Common myeloid progenitor, CD34-positive (primary cell): ENCODE results near the gene CD34.

Experiments
- CTCF ChIA-PET: fragments of 350-600 bp; sonication (Branson Sonifier 250); formaldehyde crosslinking; loops from one replicate; lab custom pipeline; 2021; ENCODE audit warnings: antibody characterized with exemption; lab: Charles Lee
- POLR2A ChIA-PET: fragments of 350-600 bp; sonication (Branson Sonifier 250); formaldehyde crosslinking; loops from one replicate; lab custom pipeline; 2021; ENCODE audit warnings: antibody characterized with exemption; lab: Charles Lee
- DNase-seq, 3 donors: peaks; one replicate each; pipeline versions ENCODE4 v3.0.0 to v3.0.0-alpha.2; 2013
- H3K27ac ChIP-seq, 2 experiments: 1 replicate in 1 of 2; 2 replicates in 1 of 2; pipeline ENCODE4 v1.7.0; 2013; ENCODE audit warnings: inconsistent platforms in 2 of 2, low read length in 2 of 2, mild to moderate bottlenecking in 2 of 2, low read depth in 1 of 2, moderate library complexity in 1 of 2; ENCODE audit not compliant: severe bottlenecking in 2 of 2, insufficient read depth in 1 of 2, poor library complexity in 1 of 2
- H3K27me3 ChIP-seq, 5 experiments: replicated peaks in 2 of 5; 1 replicate in 3 of 5; 2 replicates in 2 of 5; pipeline versions ENCODE4 v1.6.1 to v1.7.0; 2013; ENCODE audit warnings: low read length in 4 of 5, mild to moderate bottlenecking in 2 of 5, moderate library complexity in 2 of 5, inconsistent platforms in 1 of 5; ENCODE audit not compliant: insufficient read depth in 5 of 5, control insufficient read depth in 4 of 5
- H3K36me3 ChIP-seq, 4 experiments: 1 replicate in 2 of 4; 2 replicates in 2 of 4; pipeline versions ENCODE4 v1.6.1 to v1.7.0; 2013; ENCODE audit warnings: low read length in 3 of 4, control low read depth in 1 of 4, mild to moderate bottlenecking in 1 of 4; ENCODE audit not compliant: control insufficient read depth in 4 of 4, insufficient read depth in 4 of 4
- H3K4me1 ChIP-seq, 4 experiments: 1 replicate in 3 of 4; 2 replicates in 1 of 4; pipeline versions ENCODE4 v1.6.1 to v1.7.1; 2013; ENCODE audit warnings: low read length in 3 of 4, mild to moderate bottlenecking in 3 of 4, control low read depth in 1 of 4, inconsistent platforms in 1 of 4, moderate library complexity in 1 of 4; ENCODE audit not compliant: control insufficient read depth in 4 of 4, insufficient read depth in 4 of 4; ENCODE audit errors: control extremely low read depth in 1 of 4
- H3K4me3 ChIP-seq, 7 experiments: 1 replicate in 4 of 7; 2 replicates in 3 of 7; pipeline versions ENCODE4 v1.5.1 to v1.7.0; 2013; ENCODE audit warnings: mild to moderate bottlenecking in 7 of 7, low read length in 6 of 7, moderate library complexity in 6 of 7, inconsistent platforms in 2 of 7, low read depth in 2 of 7, control low read depth in 1 of 7; ENCODE audit not compliant: insufficient read depth in 4 of 7, control insufficient read depth in 1 of 7; ENCODE audit errors: extremely low read depth in 1 of 7
- H3K9me3 ChIP-seq, 5 experiments: 1 replicate in 4 of 5; 2 replicates in 1 of 5; pipeline versions ENCODE4 v1.6.1 to v1.7.1; 2013; ENCODE audit warnings: low read length in 4 of 5, mild to moderate bottlenecking in 2 of 5, inconsistent platforms in 1 of 5, low read depth in 1 of 5, moderate library complexity in 1 of 5; ENCODE audit not compliant: control insufficient read depth in 4 of 5, insufficient read depth in 2 of 5; ENCODE audit errors: control extremely low read depth in 1 of 5
- WGBS: methylation state at CpG from one replicate; pipeline ENCODE4 v1.1.5; 2013; ENCODE audit not compliant: insufficient coverage; 5-methylcytosine and 5-hydroxymethylcytosine counted together

CD34 gene

DNA sequence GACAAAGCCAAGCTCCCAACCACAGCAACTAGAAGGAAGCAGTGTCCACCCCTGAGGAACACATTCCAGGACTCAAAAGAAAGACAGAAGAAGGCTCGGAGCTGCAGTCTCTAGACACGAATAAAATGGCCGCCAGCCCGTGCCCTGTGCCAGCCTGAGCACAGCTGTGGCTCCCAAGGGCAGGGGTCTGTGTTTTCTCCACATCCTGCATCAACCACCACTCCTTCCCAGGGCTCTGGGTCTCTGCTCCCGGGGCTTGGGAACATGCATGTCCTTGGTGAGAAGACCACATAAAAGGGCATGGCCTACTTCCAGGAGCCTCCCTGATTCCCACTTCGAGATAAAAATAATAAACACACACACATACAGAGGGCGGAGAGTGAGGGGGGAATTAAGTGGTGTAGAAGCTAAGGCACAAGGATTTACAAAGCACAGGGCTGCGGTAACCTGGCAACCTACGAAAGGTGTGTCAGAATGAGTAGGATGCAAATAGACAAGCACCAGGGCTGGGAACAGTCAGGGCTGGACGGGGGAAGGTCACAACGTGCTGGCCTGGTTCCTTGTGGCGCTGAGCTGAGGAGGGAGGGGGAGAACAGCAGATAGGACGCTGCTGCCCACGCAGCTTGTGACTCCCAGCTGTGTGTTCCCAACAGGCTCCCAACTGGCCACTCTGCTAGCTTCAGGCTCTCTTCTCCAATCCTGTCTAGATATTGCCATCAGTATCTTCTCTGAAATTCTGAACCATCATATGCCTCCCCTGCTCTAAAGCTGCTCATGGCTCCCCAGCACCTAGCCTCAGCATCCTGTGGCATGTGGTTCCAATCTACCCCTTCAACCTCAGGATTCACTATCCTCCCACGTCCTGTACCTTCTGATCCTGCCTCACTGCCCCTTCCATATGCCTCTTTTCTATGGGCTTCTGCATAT lies 72.5 kb downstream of the CD34 start:
- H3K36me3 ChIP-seq = peaks cover 2 to 65% (median 5%) of the 10 kb centered on the region in 4 experiments
- CTCF ChIA-PET = interaction anchor here (0.7 to 35.8 kb wide), 3 partner anchors 11 to 25 kb away, joined by 3 to 1057 read pairs (median 82); no protein-coding TSS in a partner anchor
- no peaks in the 10 kb centered on the region for H3K27me3 ChIP-seq
- 98% methylated on average over 11 of the region's 15 CpGs for WGBS
- no peaks in the 10 kb centered on the region for H3K9me3 ChIP-seq
- peaks cover 2 to 50% (median 31%) of the 10 kb centered on the region in 4 experiments for H3K4me1 ChIP-seq
- H3K4me3 ChIP-seq = no peak overlapping the region
- DNase-seq = no peak
- POLR2A ChIA-PET = no interaction called here
- no peak overlapping the region for H3K27ac ChIP-seq

GRCh38 chr1:207837673-207838072 lies 73.3 kb downstream of the CD34 start:
- CTCF ChIA-PET = interaction anchor here (7.6 to 35.8 kb wide), 2 partner anchors 10 to 25 kb away, joined by 82 to 1057 read pairs; no protein-coding TSS in a partner anchor
- H3K9me3 ChIP-seq = no peaks in the 10 kb centered on the region
- H3K36me3 ChIP-seq = peaks cover 2 to 64% (median 4%) of the 10 kb centered on the region in 4 experiments
- DNase-seq = no peak
- no peaks in the 10 kb centered on the region for H3K27me3 ChIP-seq
- no CpG with 5 or more reads among the region's 4 CpGs for WGBS
- POLR2A ChIA-PET = no interaction called here
- peaks cover 8 to 53% (median 35%) of the 10 kb centered on the region in 4 experiments for H3K4me1 ChIP-seq
- H3K4me3 ChIP-seq = no peak overlapping the region
- no peak overlapping the region for H3K27ac ChIP-seq

GRCh38 chr1:207836591-207837347 lies 74.2 kb downstream of the CD34 start:
- POLR2A ChIA-PET = interaction anchor here (0.7 kb wide), 1 partner anchor 13 kb away, joined by 3 read pairs; no protein-coding TSS in a partner anchor
- CTCF ChIA-PET = interaction anchor here (1.2 to 35.8 kb wide), 3 partner anchors 9 to 89 kb away, joined by 4 to 1057 read pairs (median 82); no protein-coding TSS in a partner anchor
- peaks cover 16 to 53% (median 37%) of the 10 kb centered on the region in 4 experiments for H3K4me1 ChIP-seq

DNA sequence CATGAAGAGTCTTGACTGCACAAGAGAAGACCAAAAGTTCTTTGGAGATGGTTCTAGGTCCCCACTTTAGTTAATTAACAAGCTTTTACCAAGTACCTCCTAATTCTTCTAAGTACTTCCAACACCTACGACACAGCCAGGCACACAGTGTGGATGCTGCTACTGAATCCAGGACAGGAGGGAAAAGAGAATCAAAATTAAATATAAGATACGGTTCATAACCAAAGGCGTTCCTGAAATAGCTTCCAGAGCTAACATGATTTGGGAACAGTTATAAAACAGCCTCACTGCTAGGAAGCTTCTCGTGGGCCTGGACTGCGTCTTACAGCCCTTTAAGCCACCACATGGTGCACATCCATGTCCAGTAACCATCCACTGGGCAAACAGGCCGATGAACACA lies 75.0 kb downstream of the CD34 start:
- Histone ChIP-seq H3K36me3 (peaks cover 2 to 63% (median 3%) of the 10 kb centered on the region in 4 experiments), H3K27ac (no peak overlapping the region), H3K27me3 (no peaks in the 10 kb centered on the region), H3K9me3 (no peaks in the 10 kb centered on the region), H3K4me3 (no peak overlapping the region), H3K4me1 (peaks cover 18 to 55% (median 39%) of the 10 kb centered on the region in 4 experiments)
- ChIA-PET CTCF (interaction anchor here (1.2 to 35.8 kb wide), 2 partner anchors 27 to 90 kb away, joined by 4 to 1057 read pairs; no protein-coding TSS in a partner anchor), POLR2A (no interaction called here)
- DNase-seq = no peak
- 98% methylated on average over 6 of the region's 6 CpGs for WGBS

More at GRCh38 chr1:207836591-207837347, 74.2 kb downstream of the CD34 start:
- Histone ChIP-seq H3K27me3 (no peaks in the 10 kb centered on the region), H3K9me3 (no peaks in the 10 kb centered on the region), H3K4me3 (no peak overlapping the region), H3K36me3 (peaks cover 2 to 56% (median 3%) of the 10 kb centered on the region in 4 experiments), H3K27ac (peak overlapping the region in 1 of 2 experiments; percentile 18)
- DNase-seq = peak in 1 of 3 donors; percentile 50
- WGBS = 37% methylated on average over 13 of the region's 15 CpGs

DNA sequence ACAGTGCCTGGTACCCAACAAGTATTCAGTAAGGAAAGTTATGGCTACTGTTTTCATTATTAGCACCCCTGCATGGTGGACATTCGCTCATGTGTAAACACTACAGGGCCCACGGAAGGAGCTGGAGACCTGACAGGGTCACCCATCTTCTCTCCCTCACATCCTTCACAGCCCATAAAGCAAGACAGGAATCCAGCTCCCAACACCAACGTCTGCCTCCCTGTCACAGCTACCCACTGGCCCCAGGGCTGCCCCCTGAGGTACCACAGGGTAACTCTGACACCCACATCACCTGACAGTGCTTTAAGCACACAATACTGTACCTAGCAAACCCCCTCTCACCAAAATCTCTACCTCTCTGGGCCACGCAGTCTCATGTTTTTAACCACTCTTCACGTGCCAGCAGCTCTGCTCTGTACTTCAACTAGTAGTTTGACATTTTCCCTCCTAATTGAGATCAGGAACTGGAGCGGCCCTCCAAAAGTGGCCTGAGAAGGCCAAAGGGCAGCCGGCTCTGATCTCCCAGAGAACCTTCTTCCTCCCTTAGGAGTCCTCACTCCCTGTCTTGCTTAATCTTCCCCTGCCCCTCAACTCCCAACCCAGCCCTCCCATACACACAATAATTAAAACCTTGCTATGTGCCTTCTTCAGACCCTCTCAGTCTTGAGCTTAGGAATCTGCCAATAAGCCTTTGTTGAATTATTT lies 76.8 kb downstream of the CD34 start:
- no peak for DNase-seq
- H3K36me3 ChIP-seq = peaks cover 2 to 50% (median 3%) of the 10 kb centered on the region in 4 experiments
- H3K27me3 ChIP-seq = no peaks in the 10 kb centered on the region
- H3K9me3 ChIP-seq = no peaks in the 10 kb centered on the region
- H3K4me3 ChIP-seq = no peak overlapping the region
- H3K27ac ChIP-seq = no peak overlapping the region
- CTCF ChIA-PET = interaction anchor here (0.9 to 35.8 kb wide), 7 partner anchors 8 to 129 kb away, joined by 3 to 1057 read pairs (median 9); no protein-coding TSS in a partner anchor
- POLR2A ChIA-PET = interaction anchor here (0.6 to 0.9 kb wide), 2 partner anchors 11 to 77 kb away, joined by 3 to 4 read pairs; partner anchors contain the start of gene CD34
- peaks cover 18 to 62% (median 51%) of the 10 kb centered on the region in 4 experiments for H3K4me1 ChIP-seq
- WGBS = 85% methylated on average over 6 of the region's 7 CpGs

GRCh38 chr1:207833381-207833780 lies 77.5 kb downstream of the CD34 start:
- Histone ChIP-seq H3K4me1 (peaks cover 20 to 67% (median 56%) of the 10 kb centered on the region in 4 experiments), H3K27ac (peak overlapping the region in 1 of 2 experiments; percentile 27), H3K36me3 (peaks cover 2 to 45% (median 3%) of the 10 kb centered on the region in 4 experiments), H3K4me3 (peak overlapping the region in 2 of 7 experiments; percentile 1 to 21), H3K9me3 (no peaks in the 10 kb centered on the region), H3K27me3 (no peaks in the 10 kb centered on the region)
- peak in 1 of 3 donors; percentile 42 for DNase-seq
- WGBS = 10% methylated on average over 5 of the region's 6 CpGs
- POLR2A ChIA-PET = interaction anchor here (0.6 to 0.9 kb wide), 2 partner anchors 23 to 64 kb away, joined by 3 read pairs; no protein-coding TSS in a partner anchor
- CTCF ChIA-PET = interaction anchor here (1.0 to 35.8 kb wide), 7 partner anchors 9 to 130 kb away, joined by 3 to 1057 read pairs (median 9); no protein-coding TSS in a partner anchor
